Mucosa of gallbladder (tissue), 1 donor: Measurements from ENCODE around the gene MAGEA12. TPM values are rescaled to one million over a fixed set of nuclear protein-coding genes. Genes with fewer than 3 reads are reported as not detected.
"Not testable (repeated sequence)": the region's sequence is repeated elsewhere in the genome, so short reads cannot be mapped to it uniquely, and the experiment has no call there.

ENCODE experiments used
- DNase-seq: peaks from one replicate; pipeline ENCODE4 v3.0.0-alpha.2; 2020; ENCODE audit warnings: low spot score
- total RNA-seq: library from RNA; stranded (reverse); gene quantifications from one replicate; pipeline ENCODE4 v1.2.1, GENCODE V29; 2021
- donor health status: DM: no; HTN: no; CAD: no.

Gene MAGEA12
- total RNA-seq, 1 donor from 2014 or later, result not detected

GRCh38 chrX:152766562-152766961 is 33.0 kb downstream of the MAGEA12 start:
- DNase-seq, result not testable (repeated sequence)

DNA sequence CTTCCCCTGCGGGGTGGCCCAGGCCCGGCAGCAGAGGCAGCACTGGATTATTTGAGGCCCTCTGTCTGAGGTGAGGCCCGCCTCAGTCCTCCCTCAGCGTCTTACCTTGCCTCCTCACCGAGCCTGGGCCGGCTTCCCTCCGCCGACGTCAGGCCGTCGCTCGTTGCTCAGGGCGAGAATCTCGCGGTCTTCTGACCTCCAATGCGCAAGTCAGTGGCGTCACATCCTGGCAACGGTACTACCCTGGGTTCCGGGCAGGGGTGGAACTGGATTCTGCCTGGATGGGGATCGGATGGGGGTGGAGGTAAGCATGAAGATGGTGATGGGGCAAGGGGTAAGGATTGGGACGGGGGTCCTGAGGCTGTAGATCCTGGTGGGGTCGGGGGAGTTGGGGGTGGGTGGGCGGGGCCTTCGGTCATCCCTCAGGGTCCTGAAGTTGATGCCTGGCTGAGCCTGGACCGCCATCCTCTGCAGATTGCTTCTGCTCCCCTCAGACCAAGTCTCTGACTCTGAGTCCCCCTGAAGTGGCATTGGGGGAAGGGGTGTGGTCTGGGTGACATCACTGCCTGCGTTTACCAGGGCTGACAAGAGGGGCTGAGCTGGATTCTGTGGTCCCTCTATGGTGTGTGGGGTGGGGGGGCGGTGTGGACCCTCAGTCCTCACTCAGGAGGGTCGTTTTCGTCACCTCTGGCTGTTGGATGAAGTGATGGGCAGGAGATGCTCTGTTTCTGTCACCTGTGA is 36.2 kb downstream of the MAGEA12 start, which contains the start of gene MAGEA6:
TSS of gene MAGEA6 (minus strand) at position 141 of the 741 bp plus-strand sequence. CDS start 2,039 bp downstream, outside the sequence.
- not testable (repeated sequence) for DNase-seq

GRCh38 chrX:152787062-152787461 is 53.5 kb downstream of the MAGEA12 start:
- DNase-seq, result not testable (repeated sequence)

Other genes starting within 250 kb of the MAGEA12 start
- gene GABRQ, start 95.9 kb upstream of the MAGEA12 start, total RNA-seq, result 0.03 TPM
- gene MAGEA3, start 35.0 kb upstream of the MAGEA12 start, total RNA-seq, result not detected
- gene CSAG2, start 24.5 kb upstream of the MAGEA12 start, total RNA-seq, result not detected
- not detected for gene MAGEA2B, start 19.1 kb upstream of the MAGEA12 start, total RNA-seq
- gene CSAG1, start within 50 bp of the MAGEA12 start, total RNA-seq, result not detected
- gene MAGEA2, start 20.1 kb downstream of the MAGEA12 start, total RNA-seq, result not detected
- gene CSAG3, start 25.5 kb downstream of the MAGEA12 start, total RNA-seq, result not detected
- 0.26 TPM for gene MAGEA6, start 35.9 kb downstream of the MAGEA12 start, total RNA-seq
- 44.3 TPM for gene CETN2, start 97.0 kb downstream of the MAGEA12 start, total RNA-seq
- 32.4 TPM for gene NSDHL, start 97.3 kb downstream of the MAGEA12 start, total RNA-seq
- 16.5 TPM for gene ZNF185, start 164.3 kb downstream of the MAGEA12 start, total RNA-seq